ENCODE data around the gene HTRA3. TPM values are rescaled to one million over a fixed set of nuclear protein-coding genes. Genes with fewer than 3 reads are reported as not detected.

Gene HTRA3
- total and polyA plus RNA-seq, 2 of the 4 experiments (the other 2 are of a cell fraction) = 1.3 to 9.5 TPM

DNA sequence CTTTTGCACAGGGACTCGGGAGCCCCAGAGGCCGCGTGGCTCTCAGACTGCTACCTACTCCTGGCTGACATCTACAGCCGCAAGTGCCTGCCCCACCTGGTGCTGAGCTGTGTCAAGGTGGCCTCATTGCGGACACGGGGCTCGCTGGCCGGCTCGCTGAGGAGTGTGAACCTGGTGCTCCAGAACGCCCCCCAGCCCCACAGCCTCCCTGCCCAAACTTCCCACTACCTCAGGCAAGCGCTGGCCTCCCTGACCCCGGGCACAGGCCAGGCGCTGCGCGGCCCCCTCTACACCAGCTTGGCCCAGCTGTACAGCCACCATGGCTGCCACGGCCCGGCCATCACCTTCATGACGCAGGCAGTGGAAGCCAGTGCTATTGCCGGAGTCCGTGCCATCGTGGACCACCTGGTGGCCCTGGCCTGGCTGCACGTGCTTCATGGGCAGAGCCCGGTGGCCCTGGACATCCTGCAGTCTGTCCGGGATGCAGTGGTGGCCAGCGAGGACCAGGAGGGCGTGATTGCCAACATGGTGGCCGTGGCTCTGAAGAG lies 41.7 kb upstream of the HTRA3 start:
- no peak overlapping the region for H3K4me3 ChIP-seq (ENCODE audit: insufficient read depth, low read depth, low read length)
- TF ChIP-seq, protein P1, sequence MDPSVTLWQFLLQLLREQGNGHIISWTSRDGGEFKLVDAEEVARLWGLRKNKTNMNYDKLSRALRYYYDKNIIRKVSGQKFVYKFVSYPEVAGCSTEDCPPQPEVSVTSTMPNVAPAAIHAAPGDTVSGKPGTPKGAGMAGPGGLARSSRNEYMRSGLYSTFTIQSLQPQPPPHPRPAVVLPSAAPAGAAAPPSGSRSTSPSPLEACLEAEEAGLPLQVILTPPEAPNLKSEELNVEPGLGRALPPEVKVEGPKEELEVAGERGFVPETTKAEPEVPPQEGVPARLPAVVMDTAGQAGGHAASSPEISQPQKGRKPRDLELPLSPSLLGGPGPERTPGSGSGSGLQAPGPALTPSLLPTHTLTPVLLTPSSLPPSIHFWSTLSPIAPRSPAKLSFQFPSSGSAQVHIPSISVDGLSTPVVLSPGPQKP (IDR thresholded peaks at IDR 0.05; ENCODE audit: borderline replicate concordance, low read depth, low read length) = no peak
- no peak for TF ChIP-seq MXI1 (IDR thresholded peaks at IDR 0.05; ENCODE audit: borderline replicate concordance, low read depth, low read length)
- no peak for TF ChIP-seq MAZ (IDR thresholded peaks at IDR 0.05; ENCODE audit: borderline replicate concordance, low read depth, low read length)
- TF ChIP-seq RFX5 (IDR thresholded peaks at IDR 0.05; ENCODE audit: low read depth, low read length) = no peak
- TF ChIP-seq, protein P2, sequence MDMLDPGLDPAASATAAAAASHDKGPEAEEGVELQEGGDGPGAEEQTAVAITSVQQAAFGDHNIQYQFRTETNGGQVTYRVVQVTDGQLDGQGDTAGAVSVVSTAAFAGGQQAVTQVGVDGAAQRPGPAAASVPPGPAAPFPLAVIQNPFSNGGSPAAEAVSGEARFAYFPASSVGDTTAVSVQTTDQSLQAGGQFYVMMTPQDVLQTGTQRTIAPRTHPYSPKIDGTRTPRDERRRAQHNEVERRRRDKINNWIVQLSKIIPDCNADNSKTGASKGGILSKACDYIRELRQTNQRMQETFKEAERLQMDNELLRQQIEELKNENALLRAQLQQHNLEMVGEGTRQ (IDR thresholded peaks at IDR 0.05; ENCODE audit: low read depth, low read length) = no peak
- no peak for TF ChIP-seq RAD21 (IDR thresholded peaks at IDR 0.05; ENCODE audit: low read length)
- TF ChIP-seq SMC3 (IDR thresholded peaks at IDR 0.05; ENCODE audit: low read depth, low read length) = no peak
- TF ChIP-seq CHD1 (IDR thresholded peaks at IDR 0.05; ENCODE audit: low read depth, low read length) = no peak
- no peak for TF ChIP-seq BHLHE40 (IDR thresholded peaks at IDR 0.05; ENCODE audit: low read depth, low read length)
- TF ChIP-seq MAFK (IDR thresholded peaks at IDR 0.05; ENCODE audit: low read depth, low read length) = no peak
- TF ChIP-seq RCOR1 (IDR thresholded peaks at IDR 0.05; ENCODE audit: insufficient replicate concordance, low read length) = no peak
- TF ChIP-seq NFE2L2 (IDR thresholded peaks at IDR 0.05; ENCODE audit: low read depth, low read length) = no peak
- TF ChIP-seq, protein P3, sequence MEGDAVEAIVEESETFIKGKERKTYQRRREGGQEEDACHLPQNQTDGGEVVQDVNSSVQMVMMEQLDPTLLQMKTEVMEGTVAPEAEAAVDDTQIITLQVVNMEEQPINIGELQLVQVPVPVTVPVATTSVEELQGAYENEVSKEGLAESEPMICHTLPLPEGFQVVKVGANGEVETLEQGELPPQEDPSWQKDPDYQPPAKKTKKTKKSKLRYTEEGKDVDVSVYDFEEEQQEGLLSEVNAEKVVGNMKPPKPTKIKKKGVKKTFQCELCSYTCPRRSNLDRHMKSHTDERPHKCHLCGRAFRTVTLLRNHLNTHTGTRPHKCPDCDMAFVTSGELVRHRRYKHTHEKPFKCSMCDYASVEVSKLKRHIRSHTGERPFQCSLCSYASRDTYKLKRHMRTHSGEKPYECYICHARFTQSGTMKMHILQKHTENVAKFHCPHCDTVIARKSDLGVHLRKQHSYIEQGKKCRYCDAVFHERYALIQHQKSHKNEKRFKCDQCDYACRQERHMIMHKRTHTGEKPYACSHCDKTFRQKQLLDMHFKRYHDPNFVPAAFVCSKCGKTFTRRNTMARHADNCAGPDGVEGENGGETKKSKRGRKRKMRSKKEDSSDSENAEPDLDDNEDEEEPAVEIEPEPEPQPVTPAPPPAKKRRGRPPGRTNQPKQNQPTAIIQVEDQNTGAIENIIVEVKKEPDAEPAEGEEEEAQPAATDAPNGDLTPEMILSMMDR (conservative IDR thresholded peaks at IDR 0.05; ENCODE audit: low read depth, low read length) = no peak
- TF ChIP-seq POLR2A (IDR thresholded peaks at IDR 0.05; ENCODE audit: low read depth, low read length) = no peak
- TF ChIP-seq FOS (IDR thresholded peaks at IDR 0.05; ENCODE audit: low read depth, low read length) = no peak
- no peak for TF ChIP-seq CEBPB (IDR thresholded peaks at IDR 0.05; ENCODE audit: low read depth, low read length)
- peaks cover 3% of the 10 kb centered on the region; the same call in 1 of the 2 replicates for H3K27me3 ChIP-seq (ENCODE audit: control insufficient read depth, insufficient read depth, low read length)
- H3K4me2 ChIP-seq (ENCODE audit: low read depth, low read length) = no peak overlapping the region
- H2AFZ ChIP-seq (replicated peaks; ENCODE audit: low read length, poor library complexity) = no peak overlapping the region
- peak overlapping the region; percentile 37; the same call in 1 of the 2 replicates for H4K91ac ChIP-seq (ENCODE audit: insufficient read depth, low read depth, low read length)
- H3K56ac ChIP-seq (ENCODE audit: extremely low read depth, insufficient read depth, low read length) = no peak overlapping the region
- H3K18ac ChIP-seq (ENCODE audit: low read depth, low read length) = no peak overlapping the region
- DNase-seq (no peak), ATAC-seq (ENCODE audit: low read depth) (no peak)
- WGBS, 2 experiments (ENCODE audit: extremely low coverage in 2 of 2, insufficient read length in 1 of 2) = 93% methylated on average over 23 of the region's 27 CpGs; no CpG with 5 or more reads in 1 of the 2 experiments
- H3K9me3 ChIP-seq (ENCODE audit: control insufficient read depth, insufficient read depth, low read length) = no peaks in the 10 kb centered on the region
- H3K14ac ChIP-seq (replicated peaks; ENCODE audit: low read depth, low read length) = no peak overlapping the region
- no peak overlapping the region for H2BK5ac ChIP-seq (ENCODE audit: low read depth, low read length, poor library complexity, severe bottlenecking)
- ChIA-PET CTCF (interaction anchor here (0.8 to 0.9 kb wide), 2 partner anchors 10 to 51 kb away, joined by 3 to 4 read pairs; no protein-coding TSS in a partner anchor), POLR2A (ENCODE audit: unreplicated experiment) (no interaction called here)
- H3K4me1 ChIP-seq (ENCODE audit: control insufficient read depth, insufficient read depth, low read length) = peaks cover 7% of the 10 kb centered on the region
- in situ Hi-C loops (cut with MboI; ENCODE audit: low sequenced_read_pairs) = no loop called here
- 0 out of 2 replicates have a peak overlapping the region, but pooled peaks have one; percentile 12 for H3K4ac ChIP-seq (ENCODE audit: low read depth, low read length)
- peak overlapping the region; percentile 16 for H2BK120ac ChIP-seq (ENCODE audit: low read depth, low read length)
- H2BK20ac ChIP-seq (ENCODE audit: low read depth, low read length) = no peak overlapping the region
- no peak overlapping the region for H3K9ac ChIP-seq (ENCODE audit: low read depth, low read length)
- no peak overlapping the region; the same call in 1 of the 2 replicates for H4K5ac ChIP-seq (ENCODE audit: low read depth, low read length)
- no peak overlapping the region for H3K23ac ChIP-seq (ENCODE audit: low read depth, low read length)
- no TSS peak for BruUV-seq (replicated peaks)
- dilution Hi-C loops (cut with HindIII; ENCODE audit: low sequenced_read_pairs, unreplicated experiment) = no loop called here
- H3K36me3 ChIP-seq (ENCODE audit: control insufficient read depth, insufficient read depth, low read length) = no peaks in the 10 kb centered on the region
- H4K20me1 ChIP-seq (ENCODE audit: insufficient read depth, low read length) = no peaks in the 10 kb centered on the region; the same call in 1 of the 2 replicates
- no peaks in the 10 kb centered on the region for H3K79me1 ChIP-seq (ENCODE audit: low read depth in 1 of 2, low read length in 2 of 2)
- H2AK9ac ChIP-seq (replicated peaks; ENCODE audit: low read depth, low read length, poor library complexity) = peak overlapping the region; percentile 55
- no peak overlapping the region for H4K8ac ChIP-seq (ENCODE audit: low read depth in 2 of 2, low read length in 2 of 2)
- H2AK5ac ChIP-seq (ENCODE audit: low read depth, low read length) = peak overlapping the region; percentile 67; the same call in 1 of the 2 replicates
- H2BK15ac ChIP-seq (ENCODE audit: low read depth, low read length) = no peak overlapping the region
- intact Hi-C loops (cut with micrococcal nuclease) = no loop called here
- 0 out of 2 replicates have a peak, but pooled peaks cover 6% of the 10 kb centered on the region for H3K9me1 ChIP-seq (ENCODE audit: insufficient read depth, low read length)
- H3K27ac ChIP-seq (ENCODE audit: insufficient read depth, low read length) = no peak overlapping the region

Measured in IMR-90 (cell line).